T-cell (primary cell): ENCODE measurements around the gene VTCN1. TPM values are rescaled to one million over a fixed set of nuclear protein-coding genes. Genes with fewer than 3 reads are reported as not detected.

Source experiments
- ATAC-seq, 4 experiments: fragments of 200-7000 bp in 3 of 4; fragments of 150-1000 bp in 1 of 4; cut with Tn5 transposase; replicated peaks in 1 of 4; 1 replicate in 3 of 4; 2 replicates in 1 of 4; pipeline ENCODE4 v1.10.0; 2021; ENCODE audit warnings: moderate library complexity in 3 of 4, mild to moderate bottlenecking in 2 of 4, moderate number of reproducible peaks in 1 of 4
- CTCF ChIA-PET, 2 donors: fragments of 300-600 bp; sonication (Branson Sonifier 250); formaldehyde crosslinking; loops; one replicate each; lab custom pipeline; 2022; ENCODE audit warnings: antibody characterized with exemption in 2 of 2; lab: Charles Lee
- POLR2A ChIA-PET, 2 donors: fragments of 300-600 bp; sonication (Branson Sonifier 250); formaldehyde crosslinking; loops; one replicate each; lab custom pipeline; 2022; ENCODE audit warnings: antibody characterized with exemption in 2 of 2; lab: Charles Lee
- DNase-seq, 35 experiments: peaks; one replicate each; pipeline versions ENCODE4 v3.0.0 to v3.0.0-alpha.2; 2013 to 2023
- H3K27ac ChIP-seq: one replicate; pipeline ENCODE4 v1.5.1; 2013; ENCODE audit warnings: low read length
- H3K27me3 ChIP-seq, 2 experiments: replicated peaks in 1 of 2; 1 replicate in 1 of 2; 2 replicates in 1 of 2; pipeline versions ENCODE4 v1.6.1 to v1.7.0; 2013; ENCODE audit warnings: low read length in 1 of 2, mixed read lengths in 1 of 2; ENCODE audit not compliant: control insufficient read depth in 2 of 2, insufficient read depth in 2 of 2; ENCODE audit errors: extremely low read depth in 1 of 2
- H3K36me3 ChIP-seq, 2 donors: 1 replicate in 1 of 2; 2 replicates in 1 of 2; pipeline versions ENCODE4 v1.6.1 to v1.7.0; 2013; ENCODE audit warnings: low read length in 1 of 2; ENCODE audit not compliant: control insufficient read depth in 2 of 2, insufficient read depth in 1 of 2; ENCODE audit errors: extremely low read depth in 1 of 2
- H3K4me1 ChIP-seq, 2 experiments: 1 replicate in 1 of 2; 2 replicates in 1 of 2; pipeline versions ENCODE4 v1.6.1 to v1.7.0; 2013; ENCODE audit warnings: low read length in 2 of 2, mixed read lengths in 1 of 2; ENCODE audit not compliant: insufficient read depth in 2 of 2, control insufficient read depth in 1 of 2; ENCODE audit errors: extremely low read depth in 1 of 2
- H3K4me3 ChIP-seq, 2 donors: 1 replicate in 1 of 2; 2 replicates in 1 of 2; pipeline versions ENCODE4 v1.5.1 to v1.7.0; 2013; ENCODE audit warnings: mild to moderate bottlenecking in 2 of 2, low read length in 1 of 2, moderate library complexity in 1 of 2; ENCODE audit not compliant: control insufficient read depth in 1 of 2; ENCODE audit errors: extremely low read depth in 1 of 2
- H3K9me3 ChIP-seq: 2 replicates; pipeline ENCODE4 v1.7.0; 2013
- H3K27ac Mint-ChIP-seq, 2 donors: one replicate each; pipeline ENCODE4 v1.8.0; 2020 to 2021; ENCODE audit warnings: mild to moderate bottlenecking in 2 of 2, mixed read lengths in 2 of 2
- H3K27me3 Mint-ChIP-seq, 2 donors: one replicate each; pipeline ENCODE4 v1.8.0; 2021 to 2022; ENCODE audit warnings: mixed read lengths in 2 of 2
- H3K36me3 Mint-ChIP-seq: one replicate; pipeline ENCODE4 v1.8.0; 2021; ENCODE audit warnings: mixed read lengths
- H3K4me1 Mint-ChIP-seq, 3 donors: one replicate each; pipeline ENCODE4 v1.8.0; 2020 to 2022; ENCODE audit warnings: mixed read lengths in 3 of 3, mild to moderate bottlenecking in 1 of 3
- H3K4me3 Mint-ChIP-seq, 3 donors: one replicate each; pipeline ENCODE4 v1.8.0; 2020 to 2022; ENCODE audit warnings: mild to moderate bottlenecking in 3 of 3, mixed read lengths in 3 of 3, moderate library complexity in 3 of 3
- H3K9me3 Mint-ChIP-seq, 3 donors: one replicate each; pipeline ENCODE4 v1.8.0; 2020 to 2022; ENCODE audit warnings: mixed read lengths in 3 of 3
- WGBS: methylation state at CpG from one replicate; pipeline ENCODE4 v1.1.5; 2013; ENCODE audit warnings: missing lambda C conversion rate; ENCODE audit not compliant: insufficient coverage; 5-methylcytosine and 5-hydroxymethylcytosine counted together
- total RNA-seq, 35 experiments: library from RNA in 6 of 35; stranded (reverse) in 6 of 35; fragments of 120-200 nt in 1 of 35; gene quantifications; one replicate each; pipeline versions ENCODE4 v1.2.1 to v1.2.4 and lab custom pipeline; 2013 to 2026

The VTCN1 gene
- total RNA-seq, 5 donors from 2014 or later (not counting 1 experiment from before 2014, with no cell fraction given), result not detected

DNA sequence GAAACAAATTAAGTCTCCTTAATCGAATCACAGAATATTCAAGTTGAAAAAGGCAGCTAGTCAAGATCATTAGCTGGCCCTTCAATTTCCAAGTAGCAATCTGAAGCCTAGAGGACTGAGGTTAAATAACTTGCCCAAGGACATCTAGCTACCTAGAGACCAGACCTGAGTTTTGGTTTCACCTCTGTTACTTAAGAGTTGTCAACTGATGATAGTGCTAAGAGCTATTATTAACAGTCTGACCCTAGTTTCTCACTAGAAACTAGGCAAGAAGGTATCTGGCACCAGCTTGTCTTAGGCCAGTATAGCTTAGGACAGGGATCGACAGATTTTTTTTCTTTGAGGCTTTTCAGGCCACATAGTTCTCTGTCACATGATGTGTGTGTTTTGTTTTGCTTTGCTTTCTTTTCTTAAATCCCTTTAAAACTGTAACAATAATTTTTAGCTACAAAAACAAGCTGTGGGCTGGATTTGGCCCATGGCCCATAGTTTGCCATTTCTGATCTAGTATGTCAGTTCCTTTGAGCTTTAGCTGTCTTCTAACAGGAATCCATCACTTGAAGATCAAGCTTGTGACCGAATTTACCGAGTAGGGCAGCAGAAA is 112.3 kb downstream of the VTCN1 start:
- CTCF ChIA-PET, result interaction anchor here (0.5 to 1.4 kb wide), 6 partner anchors 14 to 350 kb away, joined by 3 to 4 read pairs (median 3); no protein-coding TSS in a partner anchor
- Mint-ChIP-seq H3K36me3 (peaks cover 64% of the 10 kb centered on the region), H3K27me3 (no peaks in the 10 kb centered on the region), H3K4me1 (peaks cover 0 to 10% (median 9%) of the 10 kb centered on the region in 3 donors), H3K4me3 (no peak overlapping the region), H3K27ac (no peak overlapping the region), H3K9me3 (no peaks in the 10 kb centered on the region)
- DNase-seq (no peak), ATAC-seq (no peak)
- Histone ChIP-seq H3K36me3 (peaks cover 0 to 53% of the 10 kb centered on the region in 2 donors), H3K4me3 (no peak overlapping the region), H3K27me3 (no peaks in the 10 kb centered on the region), H3K9me3 (no peaks in the 10 kb centered on the region), H3K27ac (no peak overlapping the region), H3K4me1 (no peaks in the 10 kb centered on the region)
- WGBS, result no CpG with 5 or more reads among the region's 4 CpGs
- POLR2A ChIA-PET, result interaction anchor here in 1 of 2 donors (0.6 kb wide), 1 partner anchor 8 kb away, joined by 3 read pairs; no protein-coding TSS in a partner anchor

DNA sequence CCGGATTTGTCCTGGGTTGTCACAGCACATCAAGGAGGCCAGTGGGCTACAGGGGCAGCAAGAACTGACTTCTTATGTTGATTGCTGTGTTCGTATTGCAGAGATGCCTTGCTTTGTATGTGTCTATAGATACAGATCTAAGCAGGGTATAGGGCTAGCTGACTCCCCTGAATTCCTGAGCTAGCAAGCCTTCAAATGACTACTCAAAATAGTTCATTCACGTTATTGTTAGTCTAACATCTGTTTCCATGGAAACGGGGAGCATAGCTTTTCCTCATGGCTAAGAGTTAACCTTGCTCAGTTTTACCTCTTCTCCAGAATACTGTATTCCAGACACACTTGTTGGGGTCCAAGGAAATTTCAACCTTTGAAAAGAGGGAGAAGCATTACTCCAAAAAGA is 113.3 kb downstream of the VTCN1 start:
- Histone ChIP-seq H3K4me1 (no peaks in the 10 kb centered on the region), H3K36me3 (peaks cover 3 to 58% of the 10 kb centered on the region in 2 donors), H3K27me3 (no peaks in the 10 kb centered on the region), H3K4me3 (no peak overlapping the region), H3K27ac (no peak overlapping the region), H3K9me3 (no peaks in the 10 kb centered on the region)
- CTCF ChIA-PET, result no interaction called here
- ATAC-seq (no peak), DNase-seq (no peak)
- 100% methylated on average over 1 of the region's 4 CpGs for WGBS
- H3K9me3 Mint-ChIP-seq, result no peaks in the 10 kb centered on the region
- no peaks in the 10 kb centered on the region for H3K27me3 Mint-ChIP-seq
- no peak overlapping the region for H3K27ac Mint-ChIP-seq
- H3K4me3 Mint-ChIP-seq, result no peak overlapping the region
- POLR2A ChIA-PET, result no interaction called here
- peaks cover 0 to 12% (median 11%) of the 10 kb centered on the region in 3 donors for H3K4me1 Mint-ChIP-seq
- H3K36me3 Mint-ChIP-seq, result peaks cover 66% of the 10 kb centered on the region

DNA sequence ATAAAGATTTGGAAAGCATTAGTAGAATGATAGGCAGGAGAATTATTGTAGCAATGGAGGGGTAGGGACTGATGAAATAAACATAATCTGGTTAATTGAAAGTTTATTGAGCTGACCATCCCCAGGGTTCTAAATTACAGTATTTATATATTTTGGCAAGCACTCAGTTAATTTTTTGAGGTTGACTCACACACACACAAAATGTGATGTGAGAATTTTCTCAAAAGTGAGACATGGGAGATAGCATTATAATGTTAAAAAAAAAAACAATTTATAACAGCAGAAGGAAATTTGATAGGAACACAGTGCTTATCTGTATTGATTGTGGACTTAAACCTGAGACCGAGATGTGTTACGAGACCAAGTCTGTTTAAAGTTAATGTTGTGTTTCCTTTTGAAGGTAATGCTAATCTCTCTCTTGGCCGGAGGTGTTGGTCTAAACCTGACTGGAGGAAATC is 113.7 kb downstream of the VTCN1 start:
- Mint-ChIP-seq H3K27ac (no peak overlapping the region), H3K9me3 (no peaks in the 10 kb centered on the region), H3K36me3 (peaks cover 64% of the 10 kb centered on the region), H3K27me3 (no peaks in the 10 kb centered on the region), H3K4me3 (no peak overlapping the region), H3K4me1 (peaks cover 0 to 11% (median 9%) of the 10 kb centered on the region in 3 donors)
- ChIA-PET CTCF (no interaction called here), POLR2A (no interaction called here)
- H3K27me3 ChIP-seq, result no peaks in the 10 kb centered on the region
- 100% methylated on average over 3 of the region's 3 CpGs for WGBS
- ATAC-seq, result no peak
- no peaks in the 10 kb centered on the region for H3K4me1 ChIP-seq
- no peak for DNase-seq
- H3K36me3 ChIP-seq, result peaks cover 4 to 60% of the 10 kb centered on the region in 2 donors
- H3K27ac ChIP-seq, result no peak overlapping the region
- no peak overlapping the region for H3K4me3 ChIP-seq
- H3K9me3 ChIP-seq, result no peaks in the 10 kb centered on the region

DNA sequence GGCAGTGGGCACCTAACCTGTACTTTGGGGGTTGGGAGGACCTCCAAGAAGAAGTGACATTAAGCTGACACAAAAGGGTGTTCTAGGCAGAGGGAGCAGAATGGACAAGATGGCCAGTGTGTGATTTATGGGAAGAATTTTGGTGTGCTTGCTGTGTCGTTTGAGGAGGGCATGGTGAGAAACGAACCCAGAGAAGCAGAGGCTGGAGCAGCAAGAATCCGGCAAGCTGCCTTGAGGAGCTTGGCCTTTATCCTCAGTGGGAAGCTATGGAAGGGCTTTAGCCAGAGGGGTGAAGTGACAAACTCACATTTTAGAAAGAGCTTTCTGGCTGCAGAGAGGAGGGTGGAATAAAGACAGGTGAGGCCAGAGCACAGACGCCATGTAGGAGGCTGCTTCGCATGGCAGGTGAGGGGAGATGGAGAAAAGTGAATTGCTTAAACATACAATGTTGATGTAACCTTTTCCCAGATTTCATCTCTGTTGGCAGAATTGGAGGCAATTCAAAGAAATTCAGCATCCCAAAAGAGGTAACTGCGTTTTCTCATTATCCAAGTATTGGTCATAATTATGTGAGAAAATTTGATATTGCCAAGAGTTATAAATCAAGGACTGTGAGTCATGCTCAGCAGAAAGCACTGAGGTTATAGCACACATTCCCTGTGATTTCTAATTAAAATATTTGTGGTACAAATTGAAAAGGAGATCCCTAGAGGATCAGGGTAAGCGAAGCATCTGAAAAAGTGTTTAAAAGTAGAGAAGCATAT is 115.7 kb downstream of the VTCN1 start:
- Mint-ChIP-seq H3K4me3 (no peak overlapping the region), H3K36me3 (peaks cover 68% of the 10 kb centered on the region), H3K9me3 (no peaks in the 10 kb centered on the region), H3K4me1 (peaks cover 0 to 11% (median 9%) of the 10 kb centered on the region in 3 donors), H3K27ac (no peak overlapping the region), H3K27me3 (no peaks in the 10 kb centered on the region)
- no peaks in the 10 kb centered on the region for H3K27me3 ChIP-seq
- no peak for DNase-seq
- no peaks in the 10 kb centered on the region for H3K9me3 ChIP-seq
- ChIA-PET CTCF (interaction anchor here in 1 of 2 donors (1.0 to 3.3 kb wide), 2 partner anchors 34 to 526 kb away, joined by 5 to 19 read pairs; no protein-coding TSS in a partner anchor), POLR2A (no interaction called here)
- no peak overlapping the region for H3K4me3 ChIP-seq
- peaks cover 6 to 73% of the 10 kb centered on the region in 2 donors for H3K36me3 ChIP-seq
- 100% methylated on average over 3 of the region's 7 CpGs for WGBS
- no peak for ATAC-seq
- H3K4me1 ChIP-seq, result no peaks in the 10 kb centered on the region
- H3K27ac ChIP-seq, result no peak overlapping the region

DNA sequence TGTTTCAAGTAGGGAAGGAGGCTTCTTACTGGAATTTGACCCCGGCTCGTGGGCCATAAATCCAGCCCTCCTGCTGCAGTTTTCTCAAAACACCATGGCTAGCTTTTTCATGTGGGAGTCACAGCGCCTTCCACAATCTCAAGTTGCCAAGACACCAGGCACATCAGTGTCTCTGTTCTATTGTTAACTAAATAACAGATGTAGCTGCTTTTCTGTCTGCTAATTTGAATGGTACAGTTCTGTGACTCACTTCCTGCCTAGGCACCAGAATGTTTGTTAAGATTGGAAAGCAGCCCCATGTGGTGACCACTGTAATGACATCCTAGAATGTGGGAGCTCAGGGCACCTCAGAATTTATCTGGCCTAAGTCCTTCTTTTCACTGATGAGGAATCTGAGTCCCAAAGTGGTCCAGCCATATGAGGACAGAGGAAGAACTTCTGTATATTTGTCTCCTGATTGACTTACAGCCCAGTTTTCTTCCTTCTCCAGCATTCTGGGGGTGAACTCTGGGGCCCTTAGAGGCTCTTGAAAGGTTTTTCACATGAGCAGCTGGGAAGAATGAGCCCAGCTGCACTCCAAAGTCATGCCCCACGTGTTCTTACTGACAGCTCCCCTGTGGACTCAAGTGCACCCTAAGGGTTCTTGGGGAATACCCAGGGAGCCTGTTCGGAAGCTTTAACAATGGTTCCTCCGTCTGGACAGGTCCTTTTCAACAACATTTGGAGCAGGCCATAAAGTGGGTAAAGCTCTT is 116.7 kb downstream of the VTCN1 start:
- peaks cover 64% of the 10 kb centered on the region for H3K36me3 Mint-ChIP-seq
- Histone ChIP-seq H3K27ac (no peak overlapping the region), H3K36me3 (peaks cover 6 to 77% of the 10 kb centered on the region in 2 donors), H3K27me3 (no peaks in the 10 kb centered on the region), H3K9me3 (no peaks in the 10 kb centered on the region), H3K4me3 (no peak overlapping the region), H3K4me1 (no peaks in the 10 kb centered on the region)
- peaks cover 0 to 11% (median 9%) of the 10 kb centered on the region in 3 donors for H3K4me1 Mint-ChIP-seq
- H3K27me3 Mint-ChIP-seq, result no peaks in the 10 kb centered on the region
- ATAC-seq, result peak; percentile 79 to 95 (median 86)
- no peak overlapping the region for H3K4me3 Mint-ChIP-seq
- POLR2A ChIA-PET, result interaction anchor here in 1 of 2 donors (0.5 kb wide), 1 partner anchor 28 kb away, joined by 3 read pairs; no protein-coding TSS in a partner anchor
- DNase-seq, result peak in 19 of 35 experiments; percentile 2 to 43 (median 9)
- WGBS, result 77% methylated on average over 6 of the region's 6 CpGs
- CTCF ChIA-PET, result interaction anchor here (0.6 to 3.3 kb wide), 4 partner anchors 35 to 664 kb away, joined by 3 to 19 read pairs (median 4); no protein-coding TSS in a partner anchor
- peak overlapping the region in 1 of 2 donors; percentile 12 for H3K27ac Mint-ChIP-seq
- H3K9me3 Mint-ChIP-seq, result no peaks in the 10 kb centered on the region
